Stimulated activated CD4-positive, alpha-beta T cell treated with anti-CD3 and anti-CD28 coated beads, Interleukin-2, amount 100 ng/mL, for 48 hours (primary cell): ENCODE measurements around the gene IGF2R.
"Not testable (repeated sequence)": the region's sequence is repeated elsewhere in the genome, so short reads cannot be mapped to it uniquely, and the experiment has no call there.

ENCODE experiments used
- DNase-seq, 2 donors: peaks; one replicate each; pipeline ENCODE4 v3.0.0-alpha.2; 2020

IGF2R gene

GRCh38 chr6:160081398-160081797, 112.5 kb downstream of the IGF2R start:
- no peak for DNase-seq

- no peak for DNase-seq
Observed at GRCh38 chr6:160082627-160083026, 113.7 kb downstream of the IGF2R start.

- DNase-seq = no peak
Observed at GRCh38 chr6:160084198-160084776, 115.4 kb downstream of the IGF2R start.

DNA sequence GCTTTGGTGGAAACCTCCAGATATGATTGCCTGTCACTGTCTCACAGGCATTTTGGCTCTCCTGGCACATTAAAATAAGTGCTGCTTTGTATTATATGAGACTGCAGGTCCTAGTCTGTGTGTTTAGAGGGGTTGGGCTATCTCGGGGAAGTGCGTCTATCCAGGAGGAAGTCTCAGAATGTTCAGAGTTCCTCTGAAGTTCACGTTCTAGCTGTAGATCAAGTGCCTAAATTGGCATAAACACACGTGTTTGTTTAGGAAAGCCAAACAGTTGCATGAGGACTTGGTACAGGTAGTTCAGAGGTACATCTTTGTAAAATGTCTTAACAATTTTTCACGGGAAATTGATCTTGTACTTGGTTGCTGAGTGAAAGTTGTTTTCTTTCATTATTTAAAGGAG, 116.3 kb downstream of the IGF2R start:
- DNase-seq = no peak

GRCh38 chr6:160085713-160086505, 117.0 kb downstream of the IGF2R start:
- no peak for DNase-seq

- DNase-seq = no peak
Observed at GRCh38 chr6:160086754-160087153, 117.9 kb downstream of the IGF2R start.

DNA sequence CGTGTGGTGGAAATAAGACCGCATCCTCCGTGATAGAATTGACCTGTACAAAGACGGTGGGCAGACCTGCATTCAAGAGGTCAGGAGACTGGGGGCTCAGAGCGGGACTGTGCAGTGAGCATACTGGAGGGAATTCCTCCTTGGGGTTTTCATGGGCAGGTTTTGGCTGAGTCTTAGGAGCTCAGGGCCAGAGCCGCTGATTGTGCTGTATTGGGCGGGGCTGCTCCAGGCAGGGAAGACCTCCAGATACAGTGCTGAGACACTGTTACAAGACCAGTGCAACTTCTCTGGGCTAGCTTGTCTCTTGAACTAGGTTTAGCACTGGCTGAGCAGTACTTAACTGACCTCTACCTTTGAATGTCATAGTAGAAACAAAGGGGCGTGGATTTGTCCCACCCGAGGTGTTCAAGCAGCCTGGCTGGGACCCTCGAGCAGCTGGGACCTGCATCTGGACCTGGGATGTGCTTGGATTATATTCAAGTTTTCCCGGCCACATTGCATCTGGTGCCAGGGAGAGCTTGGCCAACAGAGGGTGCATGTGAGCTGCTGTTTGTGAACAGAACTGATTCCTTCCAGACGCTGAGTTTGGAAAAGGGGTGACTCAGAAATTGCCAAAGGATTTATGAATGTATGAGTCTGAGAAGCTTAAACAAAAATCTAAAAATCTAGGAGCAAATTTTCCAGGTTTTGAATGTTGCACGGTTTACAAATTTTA, 119.3 kb downstream of the IGF2R start:
- DNase-seq = no peak

- DNase-seq = no peak
Observed at GRCh38 chr6:160088784-160089533, 120.1 kb downstream of the IGF2R start.

GRCh38 chr6:160089534-160089897, 120.6 kb downstream of the IGF2R start:
- DNase-seq = no peak

DNA sequence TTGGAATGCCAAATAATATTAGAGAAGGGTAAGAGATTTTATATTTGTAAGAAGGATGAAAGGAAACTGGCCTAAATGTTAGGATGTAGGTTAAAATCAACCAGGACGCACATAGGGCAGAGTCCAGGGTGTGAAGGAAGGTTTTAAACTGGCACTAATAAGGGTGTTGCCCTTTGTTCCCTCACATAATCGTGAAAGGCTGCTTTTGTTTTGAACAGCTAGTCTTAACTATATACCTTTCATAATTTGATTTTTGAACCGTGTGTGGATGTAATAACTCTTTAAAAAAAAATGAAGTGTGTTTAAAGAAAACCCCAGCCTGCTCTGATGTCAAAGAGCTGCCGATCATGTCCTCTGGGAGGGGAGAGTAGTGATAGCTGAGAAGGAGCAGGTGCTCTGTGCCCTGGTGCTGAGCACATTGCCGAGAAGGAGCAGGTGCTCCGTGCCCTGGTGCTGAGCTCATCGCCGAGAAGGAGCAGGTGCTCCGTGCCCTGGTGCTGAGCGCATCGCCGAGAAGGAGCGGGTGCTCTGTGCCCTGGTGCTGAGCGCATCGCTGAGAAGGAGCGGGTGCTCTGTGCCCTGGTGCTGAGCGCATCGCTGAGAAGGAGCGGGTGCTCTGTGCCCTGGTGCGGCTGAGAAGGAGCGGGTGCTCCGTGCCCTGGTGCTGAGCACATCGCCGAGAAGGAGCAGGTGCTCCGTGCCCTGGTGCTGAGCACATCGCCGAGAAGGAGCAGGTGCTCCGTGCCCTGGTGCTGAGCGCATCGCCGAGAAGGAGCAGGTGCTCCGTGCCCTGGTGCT, 121.8 kb downstream of the IGF2R start:
- not testable (repeated sequence) for DNase-seq

- DNase-seq = not testable (repeated sequence)
Observed at GRCh38 chr6:160092176-160092575, 123.3 kb downstream of the IGF2R start.

GRCh38 chr6:160092602-160093001, 123.7 kb downstream of the IGF2R start:
- no peak for DNase-seq

- DNase-seq = no peak
Observed at GRCh38 chr6:160093061-160093460, 124.2 kb downstream of the IGF2R start.

DNA sequence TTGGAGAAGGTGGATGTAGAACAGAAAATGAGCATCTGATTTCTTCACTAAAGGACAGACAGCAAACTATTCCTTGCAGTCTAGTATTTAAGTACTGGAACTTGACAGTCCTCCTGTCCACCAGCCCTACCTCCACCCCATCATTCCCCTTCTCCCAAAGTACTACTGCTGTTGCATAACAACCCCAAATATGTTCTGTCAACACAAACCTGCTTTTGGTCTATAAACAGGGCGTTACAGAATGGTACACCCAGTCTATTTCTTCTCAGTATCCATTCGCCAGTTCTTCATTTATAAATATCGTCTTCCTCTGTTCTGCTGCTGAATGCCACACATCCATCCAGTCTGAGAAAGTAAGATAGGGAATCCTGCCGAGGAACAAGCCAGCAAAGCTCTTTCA, 125.1 kb downstream of the IGF2R start:
- DNase-seq = no peak

- no peak for DNase-seq
Observed at GRCh38 chr6:160095146-160095845, 126.4 kb downstream of the IGF2R start.

DNA sequence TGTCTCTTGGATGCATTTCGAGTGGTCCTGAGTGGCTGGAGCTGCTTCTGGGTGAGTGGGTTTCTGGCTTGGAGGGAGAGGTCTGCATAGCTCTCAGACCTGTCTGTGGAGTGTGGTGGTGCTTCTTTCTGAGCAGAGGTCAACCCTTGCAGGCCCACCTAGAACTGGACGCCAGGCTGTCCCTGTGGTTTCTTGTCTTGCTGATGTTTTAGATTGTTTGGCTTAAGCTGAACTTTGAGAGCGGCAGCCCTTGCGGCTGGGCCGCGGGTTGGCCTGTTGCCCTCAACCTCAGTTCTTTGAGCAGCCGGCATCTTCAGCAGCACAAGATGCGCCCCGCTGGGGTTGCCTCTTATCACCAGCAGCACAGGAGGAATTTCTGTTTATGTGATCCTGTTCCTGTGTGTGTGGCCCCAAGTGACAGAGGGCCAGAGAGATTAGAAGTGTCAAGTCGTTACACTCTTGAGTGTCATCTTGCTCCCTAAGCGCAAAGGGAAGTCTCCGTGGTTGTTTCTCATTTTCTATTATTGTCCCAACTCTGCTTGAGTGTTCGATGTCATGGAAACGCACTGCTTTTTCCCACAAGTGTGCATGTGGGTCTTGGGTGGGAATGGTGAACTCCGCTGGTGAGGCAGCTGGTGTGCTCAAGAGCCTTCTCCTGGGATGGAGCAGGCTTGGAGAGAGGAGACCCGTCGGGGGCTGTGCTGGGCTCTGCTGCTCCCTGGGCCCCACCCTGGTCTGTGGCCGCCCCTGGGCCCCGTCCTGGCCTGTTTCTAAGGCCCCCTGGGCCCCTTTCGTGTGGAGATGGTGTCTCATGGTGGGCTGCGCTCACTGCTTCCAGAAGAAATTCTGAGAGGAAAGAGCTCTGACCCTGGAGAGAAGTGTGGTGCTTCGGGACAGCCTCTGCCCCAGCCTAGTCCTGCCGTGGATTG, 132.7 kb downstream of the IGF2R start:
- DNase-seq = no peak

- no peak for DNase-seq
Observed at GRCh38 chr6:160102399-160102798, 133.5 kb downstream of the IGF2R start.

DNA sequence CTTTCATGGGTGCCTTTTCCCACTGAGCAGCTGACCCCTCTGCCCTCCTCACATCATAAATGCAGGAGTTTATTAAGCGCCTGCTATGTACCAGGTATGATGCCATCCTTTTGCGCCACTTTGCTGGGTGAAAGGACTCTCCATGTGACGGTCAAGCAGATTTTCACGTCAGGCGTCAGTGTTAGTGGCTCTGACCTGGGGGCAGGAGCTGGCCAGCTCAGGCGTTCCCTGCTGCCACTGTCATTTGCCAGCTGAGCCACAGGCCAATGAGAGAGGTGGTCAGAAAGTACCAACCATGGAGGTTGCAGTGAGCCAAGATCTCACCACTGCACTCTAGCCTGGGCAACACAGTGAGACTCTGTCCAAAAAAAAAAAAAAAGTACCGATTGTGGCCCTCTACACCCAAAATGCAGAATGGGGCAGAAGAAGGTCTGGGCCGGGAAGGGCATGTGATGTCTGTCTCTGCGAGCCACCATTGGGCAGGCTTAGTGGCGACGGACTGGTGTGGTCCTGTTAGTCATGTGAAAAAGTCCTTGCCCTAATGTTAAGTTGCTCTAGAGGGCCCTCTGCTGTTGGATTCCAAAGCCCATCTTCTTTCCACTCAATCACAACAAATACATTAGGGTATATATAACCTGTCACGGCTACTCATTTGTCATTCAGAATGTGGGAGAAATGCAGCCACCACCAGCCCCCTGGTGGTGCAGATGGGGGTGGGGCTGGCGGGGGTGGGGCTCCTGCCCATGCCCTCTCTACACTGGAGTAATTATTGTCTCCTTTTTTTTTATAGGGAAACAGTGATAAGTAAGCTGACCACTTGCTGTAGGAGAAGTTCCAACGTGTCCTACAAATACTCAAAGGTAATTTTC, 134.3 kb downstream of the IGF2R start:
- DNase-seq = peak in 1 of 2 donors; percentile 12

DNA sequence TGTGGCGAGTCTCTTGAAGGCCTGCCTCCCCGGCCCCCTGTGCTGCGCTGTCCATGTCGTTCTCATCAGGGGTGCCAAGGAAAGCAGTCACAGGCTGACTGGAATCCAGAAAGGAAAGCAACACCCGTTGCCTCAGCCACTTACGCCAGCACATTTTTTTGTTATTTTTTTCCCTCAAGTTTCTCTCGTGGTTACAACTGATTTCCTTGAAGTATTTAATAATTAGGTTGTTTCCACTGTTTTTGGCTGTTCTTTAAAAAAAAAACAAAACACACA, 134.9 kb downstream of the IGF2R start:
- no peak for DNase-seq
